ENCODE data around the gene FBXL2.
"Not testable (repeated sequence)": the region's sequence is repeated elsewhere in the genome, so short reads cannot be mapped to it uniquely, and the experiment has no call there.

FBXL2 gene

DNA sequence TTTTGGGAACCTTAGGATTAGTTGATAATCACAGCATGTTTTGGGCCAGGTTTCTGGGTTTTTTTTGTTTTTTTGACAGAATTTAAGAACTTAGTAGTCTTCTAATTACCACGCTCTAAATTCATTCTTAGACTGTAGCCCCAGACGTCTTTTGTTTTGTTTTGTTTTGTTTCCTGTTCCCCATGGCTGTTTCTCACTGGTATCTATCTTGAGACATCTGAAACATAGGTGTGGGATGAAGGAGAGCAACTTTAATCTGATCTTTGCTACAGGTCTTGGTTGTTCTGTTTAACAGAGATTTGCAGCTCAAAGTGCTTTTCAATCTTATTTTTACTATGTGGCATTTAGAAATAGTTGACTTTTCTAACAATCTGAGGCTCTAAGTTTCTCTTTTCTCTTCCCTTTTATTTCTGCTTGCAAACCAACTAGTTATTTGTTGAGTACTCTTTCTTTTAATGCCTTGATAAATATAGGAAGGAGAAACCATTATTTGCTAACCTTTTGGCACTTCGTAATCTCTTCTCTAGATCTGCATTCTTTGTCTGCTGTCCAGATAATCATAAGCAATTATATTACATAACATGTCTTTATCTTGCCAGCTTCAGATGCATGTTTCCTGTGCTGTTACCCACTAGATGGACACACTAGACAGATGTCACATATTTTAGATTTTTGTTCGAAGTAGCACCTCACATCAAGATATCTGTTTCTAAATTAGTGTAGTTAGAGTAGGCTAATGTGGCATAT lies 40.9 kb downstream of the FBXL2 start:
- no peak for DNase-seq

DNA sequence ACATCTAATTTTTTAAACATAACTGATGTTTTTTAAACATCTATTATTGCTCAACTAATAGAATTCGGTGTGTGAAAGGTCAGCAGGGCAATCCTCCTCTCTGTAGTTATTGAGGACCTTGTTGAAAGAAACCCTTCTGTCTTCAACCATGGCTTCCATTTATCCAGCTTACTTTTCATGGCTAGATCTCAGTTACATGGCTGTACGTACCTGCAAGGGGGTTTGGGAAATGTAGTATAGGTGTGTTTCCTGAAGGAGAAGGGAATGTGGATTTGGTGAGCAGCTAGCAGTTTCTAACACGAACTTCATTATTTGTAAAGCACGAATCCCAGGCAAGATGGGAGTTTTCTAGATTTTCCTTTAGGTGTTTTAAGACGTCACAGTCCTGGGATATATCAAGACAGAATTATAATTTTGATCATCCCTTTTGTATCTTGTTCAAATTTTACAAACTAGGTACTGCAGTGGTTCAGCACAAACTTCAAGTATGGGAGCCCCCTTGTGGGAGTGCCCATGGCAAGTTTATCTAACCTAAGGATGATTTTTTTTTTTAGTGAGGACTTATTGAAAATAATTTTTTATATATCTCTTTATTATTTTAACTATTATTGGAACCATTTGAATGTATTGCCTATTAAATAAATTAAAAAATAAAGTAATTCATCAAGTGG lies 41.6 kb downstream of the FBXL2 start:
- DNase-seq: no peak

DNA sequence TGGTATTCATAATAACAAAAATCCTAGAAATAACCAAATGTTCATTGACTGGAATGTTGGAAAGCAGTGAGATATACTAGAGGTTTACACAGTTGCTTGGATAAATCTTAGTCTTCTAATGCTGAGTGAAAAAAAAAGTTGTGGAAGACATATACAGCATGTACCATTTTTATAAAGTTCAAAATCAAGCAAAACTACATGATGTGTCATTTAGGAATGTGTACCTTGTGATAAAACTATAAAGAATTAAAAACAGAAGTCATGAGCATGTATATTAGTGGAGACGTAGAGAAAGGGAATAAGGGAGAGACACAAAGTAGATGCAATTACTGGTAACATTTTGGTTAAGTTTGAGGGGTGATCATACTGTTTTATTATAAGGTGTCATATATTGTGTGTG lies 45.2 kb downstream of the FBXL2 start:
- DNase-seq: no peak

DNA sequence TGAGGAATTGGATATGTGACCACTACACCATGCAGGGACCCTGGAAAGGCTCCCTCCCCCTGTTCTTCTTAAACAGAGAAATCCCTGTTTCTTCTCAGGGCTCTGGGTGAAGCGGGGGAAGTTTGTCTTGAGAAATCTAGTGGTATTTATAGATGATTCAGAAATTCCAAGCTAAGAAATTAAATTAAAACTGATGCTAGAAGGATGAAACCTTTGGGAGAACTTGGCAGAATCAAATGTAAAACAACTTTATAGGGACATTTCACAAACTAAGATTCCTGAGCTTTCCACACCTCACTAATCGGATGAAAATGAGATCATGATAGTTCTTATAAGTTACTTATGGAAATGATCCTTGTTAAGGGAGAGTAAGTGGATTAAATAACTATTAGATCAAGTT lies 54.2 kb downstream of the FBXL2 start:
- DNase-seq: no peak

DNA sequence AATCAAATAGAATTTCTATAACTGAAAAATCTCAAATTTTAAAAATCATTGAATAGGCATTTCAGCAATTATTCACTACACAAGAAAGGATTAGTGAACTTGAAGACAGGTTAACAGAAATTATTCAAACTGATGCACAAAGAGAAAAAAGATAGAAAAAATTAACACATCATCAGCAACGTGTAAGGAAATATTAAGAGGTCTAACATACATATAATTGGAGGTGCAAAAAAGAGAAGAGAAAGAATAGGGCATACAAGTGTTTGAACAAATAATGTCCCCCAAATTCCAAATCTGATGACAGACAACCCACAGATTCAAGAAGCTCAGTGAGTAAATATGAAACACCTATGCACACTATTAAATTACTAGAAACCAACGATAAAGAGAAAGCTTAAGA lies 57.1 kb downstream of the FBXL2 start:
- no peak for DNase-seq

DNA sequence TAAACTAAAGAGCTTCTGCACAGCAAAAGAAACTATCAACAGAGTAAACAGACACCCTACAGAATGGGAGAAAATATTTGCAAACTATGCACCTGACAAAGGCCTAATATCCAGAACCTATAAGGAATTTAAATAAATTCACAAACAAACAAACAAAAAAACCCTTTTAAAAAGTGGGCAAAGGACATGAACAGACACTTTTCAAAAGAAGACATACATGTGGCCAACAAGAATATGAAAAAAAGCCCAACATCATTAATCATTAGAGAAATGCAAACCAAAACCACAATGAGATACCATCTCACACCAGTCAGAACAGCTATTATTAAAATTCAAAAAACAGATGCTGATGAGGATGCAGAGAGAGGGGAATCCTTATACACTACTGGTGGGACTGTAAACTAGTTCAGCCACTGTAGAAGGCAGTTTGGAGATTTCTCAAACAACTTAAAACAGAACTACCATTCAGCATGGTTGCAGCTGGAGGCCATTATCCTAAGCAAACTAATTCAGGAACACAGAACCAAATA lies 61.8 kb downstream of the FBXL2 start:
- not testable (repeated sequence) for DNase-seq

DNA sequence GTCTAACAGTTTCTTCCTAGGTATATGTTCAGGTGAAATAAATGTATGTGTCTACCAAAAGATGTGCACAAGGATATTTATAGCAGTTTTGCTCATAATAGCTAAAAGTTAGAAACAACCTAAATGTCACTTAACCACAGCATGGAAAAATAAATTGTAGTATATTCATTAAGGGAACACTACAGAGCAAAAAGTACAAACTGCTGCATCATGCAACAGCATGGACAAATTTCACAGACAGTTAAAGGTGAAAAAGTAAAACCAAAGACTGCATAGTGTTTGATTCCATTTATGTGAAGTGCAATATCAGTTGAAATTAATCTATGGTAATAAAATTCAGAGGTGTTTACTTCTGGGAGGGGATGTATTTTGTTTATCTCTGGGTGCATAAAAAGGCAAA lies 62.5 kb downstream of the FBXL2 start:
- no peak for DNase-seq

DNA sequence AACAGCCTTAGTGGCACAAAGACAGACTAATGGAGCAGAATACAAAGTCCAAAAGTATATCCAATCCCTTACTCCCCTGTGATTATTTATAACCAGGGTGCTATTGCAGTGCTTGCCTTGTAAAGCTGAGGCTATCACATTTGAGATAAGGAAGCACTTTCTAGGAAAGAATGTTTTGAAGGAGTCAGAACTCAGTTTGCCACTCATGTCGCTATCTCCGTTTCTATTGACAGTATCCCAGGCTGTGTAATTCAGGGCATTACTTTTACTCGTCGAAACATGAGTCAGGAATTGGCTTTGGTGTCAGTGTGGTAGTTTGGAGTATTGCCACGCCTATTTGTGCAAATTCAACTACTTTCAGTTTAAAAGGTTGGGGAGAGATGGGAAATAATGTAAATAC lies 78.4 kb downstream of the FBXL2 start:
- no peak for DNase-seq

DNA sequence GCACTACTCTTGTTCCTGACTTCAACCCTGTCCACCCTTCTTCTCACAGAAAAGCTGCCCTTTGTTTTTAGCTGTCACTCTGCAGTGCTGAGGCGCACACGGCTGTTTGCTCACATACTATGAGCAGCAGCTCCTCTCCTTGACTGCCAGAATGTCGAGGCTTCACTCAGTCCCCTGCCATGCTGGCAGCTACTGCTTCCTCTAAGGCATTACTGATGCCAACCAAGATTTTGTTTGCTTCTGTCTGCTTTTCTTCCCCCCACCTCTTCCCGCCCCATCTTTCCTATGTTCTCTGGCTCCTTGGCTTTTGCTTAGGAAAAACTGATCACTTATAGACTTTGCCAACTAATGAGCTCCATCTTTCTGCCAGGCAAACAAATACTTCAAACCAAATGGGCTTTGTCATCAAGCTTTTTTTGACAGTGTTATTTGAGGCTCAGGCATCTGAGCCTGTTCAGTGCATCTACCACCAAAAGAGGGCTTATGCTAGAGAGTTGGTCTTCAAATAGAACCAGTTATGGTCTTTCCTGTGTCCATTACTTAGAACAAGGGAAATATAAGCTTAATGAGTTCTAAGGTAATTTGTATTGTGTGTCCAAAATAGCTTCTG lies 81.0 kb downstream of the FBXL2 start:
- no peak for DNase-seq

DNA sequence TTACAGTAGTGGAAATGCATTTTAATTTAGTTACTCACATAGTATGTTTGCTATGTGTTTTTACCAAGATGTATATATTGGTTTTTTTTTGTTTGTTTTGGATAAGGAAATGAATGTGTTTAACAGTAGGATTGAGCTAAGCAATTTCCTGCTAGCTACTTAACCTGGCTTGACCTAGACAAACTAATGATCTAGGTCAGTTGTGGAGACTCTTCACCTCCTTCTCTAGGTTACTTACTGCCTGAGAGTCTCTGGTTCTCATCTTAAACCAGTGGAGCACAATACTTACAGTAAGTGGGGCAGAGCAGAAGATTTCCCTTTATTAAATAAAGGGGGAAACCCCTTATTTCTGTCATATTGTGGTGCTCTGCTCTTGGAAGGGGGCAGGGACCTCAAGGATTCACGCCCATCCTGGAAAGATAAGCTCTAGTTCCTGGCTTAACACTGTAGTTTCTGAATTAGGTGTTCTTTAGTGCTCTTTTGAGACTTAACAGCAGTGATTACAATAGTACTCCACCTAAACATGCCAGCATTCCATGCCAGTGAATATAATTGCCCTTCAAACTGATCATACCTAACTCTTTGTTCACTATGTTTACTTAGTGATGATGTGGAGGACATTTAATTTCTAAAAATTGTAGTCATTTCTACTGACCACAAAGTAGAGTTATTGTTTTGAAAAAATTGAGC lies 83.0 kb downstream of the FBXL2 start:
- no peak for DNase-seq

DNA sequence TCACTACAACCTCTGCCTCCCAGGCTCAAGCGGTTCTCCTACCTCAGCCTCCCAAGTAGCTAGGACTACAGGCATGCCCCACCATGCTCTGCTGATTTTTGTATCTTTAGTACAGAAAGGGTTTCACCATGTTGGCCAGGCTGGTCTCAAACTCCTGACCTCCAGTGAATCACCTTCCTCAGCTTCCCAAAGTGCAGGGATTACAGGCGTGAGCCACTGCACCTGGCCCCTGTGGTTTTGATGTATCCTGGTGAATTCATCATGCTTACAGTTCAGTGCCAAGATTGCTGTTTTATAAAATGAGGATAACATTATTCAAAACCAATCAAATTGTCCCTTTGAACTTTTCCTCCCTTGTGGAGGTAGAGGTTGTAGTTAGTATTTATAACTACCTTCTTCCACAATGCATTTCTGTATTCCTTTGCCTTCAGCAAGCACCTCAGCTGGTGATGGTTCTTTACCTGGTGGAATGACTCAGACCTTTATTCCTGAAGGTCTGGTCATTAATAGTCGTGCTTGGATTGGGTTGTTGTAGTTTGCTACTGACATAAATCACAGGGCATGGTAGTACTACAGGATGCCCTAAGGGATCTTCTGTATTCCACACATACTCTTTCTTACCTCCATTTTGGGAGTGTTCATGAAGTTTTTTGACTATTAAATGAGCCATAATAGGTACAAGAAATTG lies 86.0 kb downstream of the FBXL2 start:
- no peak for DNase-seq

DNA sequence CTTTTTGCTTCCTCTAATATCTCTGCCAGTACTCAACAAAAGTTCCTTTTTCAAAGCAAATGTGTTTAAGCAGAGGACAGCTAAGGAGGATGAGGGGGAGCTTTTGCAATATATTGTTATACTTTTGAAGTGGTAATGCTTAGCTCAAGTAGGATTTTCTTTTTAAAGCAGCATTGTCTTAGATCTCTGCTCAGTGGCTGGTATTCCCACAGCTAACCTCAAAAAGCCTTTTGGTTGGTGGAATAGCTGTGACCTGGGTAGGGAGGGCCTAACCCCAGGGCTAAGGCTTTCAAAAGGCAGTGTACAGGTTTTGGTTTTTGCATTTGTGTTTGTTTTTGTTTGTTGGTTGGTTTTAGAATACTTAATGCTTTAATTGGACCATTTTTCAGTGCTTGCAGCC lies 86.8 kb downstream of the FBXL2 start:
- no peak for DNase-seq

DNA sequence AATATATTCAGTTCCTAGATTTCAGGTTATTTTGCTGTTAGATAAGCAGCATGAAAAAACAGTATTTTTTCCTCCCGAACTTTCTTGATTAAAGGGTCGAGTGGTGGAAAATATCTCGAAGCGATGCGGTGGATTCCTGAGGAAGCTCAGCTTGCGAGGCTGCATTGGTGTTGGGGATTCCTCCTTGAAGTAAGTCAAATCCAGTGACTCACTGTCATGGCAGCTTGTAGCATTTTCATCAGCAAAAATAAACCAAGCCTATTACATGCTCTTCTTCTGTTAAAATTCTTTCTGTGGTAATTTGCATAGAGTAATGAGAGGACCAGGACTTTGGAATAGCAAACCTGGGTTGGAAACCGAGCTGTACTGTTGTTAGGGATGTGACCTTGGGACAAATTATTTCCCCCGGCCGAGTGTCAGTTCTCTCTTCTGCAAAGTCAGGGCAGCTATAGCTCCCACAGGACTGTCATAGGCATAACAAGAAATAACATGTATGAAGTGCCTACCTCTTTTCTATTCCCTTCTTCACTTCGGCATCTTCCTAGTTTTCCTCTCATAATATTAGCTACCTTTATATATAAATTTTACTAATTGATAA lies 87.4 kb downstream of the FBXL2 start:
- DNase-seq: no peak

DNA sequence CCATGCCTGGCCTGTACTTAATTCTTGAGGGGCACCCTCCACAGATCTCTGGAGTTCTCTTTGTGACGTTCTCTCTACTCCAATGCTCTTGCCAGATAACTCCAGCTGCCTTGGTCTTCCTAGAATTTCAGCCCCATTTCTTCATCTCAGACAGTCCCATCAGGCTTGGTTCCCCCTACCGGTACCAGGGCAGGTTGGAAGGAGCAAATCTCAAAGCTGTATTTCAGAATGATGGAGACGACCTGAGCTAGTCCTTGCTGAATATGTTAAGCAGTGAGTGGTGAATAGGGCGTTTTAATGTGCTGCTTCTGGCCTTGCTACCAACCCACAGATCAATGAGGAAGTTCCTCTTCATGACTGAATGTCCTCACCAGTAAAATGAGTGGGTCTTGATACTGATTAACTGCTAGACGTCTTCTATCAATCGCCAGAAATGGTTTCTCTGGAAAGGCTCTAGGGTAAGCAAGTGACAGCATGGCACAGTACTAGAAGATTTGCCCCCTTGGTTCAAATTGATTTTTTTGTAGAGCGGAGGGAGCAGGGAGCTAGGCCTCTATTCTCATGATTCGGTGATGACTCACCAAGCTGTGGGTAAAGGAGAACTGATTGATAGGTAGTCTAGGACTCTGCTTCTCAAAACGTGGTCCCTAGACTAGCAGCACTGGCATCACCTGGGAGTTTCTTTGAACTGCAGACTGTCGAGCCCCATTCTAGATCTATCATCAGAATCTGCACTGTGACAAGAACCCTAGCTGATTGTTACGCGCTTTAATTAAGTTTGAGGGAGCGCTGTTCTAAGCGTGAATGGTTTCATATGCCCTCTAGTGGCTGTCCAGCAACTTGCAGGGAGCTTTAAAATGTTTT lies 95.2 kb downstream of the FBXL2 start:
- DNase-seq: peak; percentile 48

DNA sequence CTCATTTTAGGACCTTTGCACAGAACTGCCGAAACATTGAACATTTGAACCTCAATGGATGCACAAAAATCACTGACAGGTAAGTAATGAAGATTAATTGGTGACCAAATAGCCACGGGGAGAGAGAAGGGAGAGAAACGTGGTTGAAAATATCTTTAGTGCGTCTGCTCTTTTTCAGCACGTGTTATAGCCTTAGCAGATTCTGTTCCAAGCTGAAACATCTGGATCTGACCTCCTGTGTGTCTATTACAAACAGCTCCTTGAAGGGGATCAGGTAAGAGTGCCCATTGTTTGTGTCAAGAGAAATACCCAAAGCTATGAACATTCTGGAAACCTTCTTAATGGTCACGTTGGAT lies 95.8 kb downstream of the FBXL2 start:
- no peak for DNase-seq

DNA sequence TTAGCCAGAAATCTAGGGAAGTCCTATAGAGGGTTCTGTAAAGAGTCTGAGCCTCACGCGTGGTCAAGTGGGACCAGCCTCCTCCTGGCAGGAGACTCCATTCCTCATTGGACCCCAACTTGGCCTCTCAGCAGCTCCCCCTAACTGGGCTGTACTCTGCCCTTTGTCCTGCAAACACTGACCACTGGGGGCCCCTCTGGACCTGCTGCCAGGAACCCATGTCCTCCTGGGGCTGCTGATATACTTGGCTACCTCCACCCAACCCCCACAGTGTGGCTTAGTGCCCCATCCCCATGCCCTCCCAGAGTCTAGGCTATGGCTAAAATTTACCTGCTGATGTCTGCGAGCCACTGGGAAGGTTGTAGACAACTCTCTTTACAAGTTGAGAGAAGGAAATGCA lies 100.2 kb downstream of the FBXL2 start:
- no peak for DNase-seq

DNA sequence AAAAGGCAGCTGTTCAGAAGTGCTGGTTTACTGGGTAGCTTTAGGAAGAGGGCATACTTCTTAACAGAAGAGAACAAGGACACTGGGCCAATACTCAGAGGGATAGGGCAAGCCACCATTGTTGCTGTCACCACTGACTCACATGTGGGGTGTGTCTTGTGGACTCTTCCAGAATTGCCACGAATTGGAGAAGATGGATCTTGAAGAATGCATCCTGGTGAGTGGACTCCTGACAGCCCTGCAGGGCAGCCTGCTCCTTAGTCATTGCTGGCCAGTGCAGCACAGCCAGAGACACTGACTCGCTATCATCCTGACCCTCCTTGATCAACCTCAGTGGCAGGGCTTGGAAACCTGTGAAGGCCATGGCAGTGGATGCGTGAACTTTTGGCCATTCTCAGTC lies 100.7 kb downstream of the FBXL2 start:
- DNase-seq: no peak

DNA sequence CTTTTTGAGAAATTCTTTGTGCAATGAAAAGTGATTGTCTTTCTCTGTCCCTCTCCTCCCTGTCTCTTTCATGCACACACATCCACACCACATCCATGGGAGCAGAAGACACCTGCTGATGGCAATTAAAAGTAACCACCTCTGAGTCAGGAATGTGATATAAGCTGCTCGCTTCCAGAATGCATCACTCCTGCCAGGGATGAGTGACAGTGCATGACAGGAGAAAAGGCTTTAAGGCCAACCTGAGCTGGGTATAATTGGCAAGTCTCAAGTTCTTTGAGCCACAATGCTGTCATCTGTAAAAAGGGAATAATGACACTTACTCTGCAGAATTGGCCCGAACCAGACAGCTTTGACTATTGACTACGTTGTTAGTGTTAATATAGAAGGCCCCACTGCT lies 103.4 kb downstream of the FBXL2 start:
- DNase-seq: no peak

DNA sequence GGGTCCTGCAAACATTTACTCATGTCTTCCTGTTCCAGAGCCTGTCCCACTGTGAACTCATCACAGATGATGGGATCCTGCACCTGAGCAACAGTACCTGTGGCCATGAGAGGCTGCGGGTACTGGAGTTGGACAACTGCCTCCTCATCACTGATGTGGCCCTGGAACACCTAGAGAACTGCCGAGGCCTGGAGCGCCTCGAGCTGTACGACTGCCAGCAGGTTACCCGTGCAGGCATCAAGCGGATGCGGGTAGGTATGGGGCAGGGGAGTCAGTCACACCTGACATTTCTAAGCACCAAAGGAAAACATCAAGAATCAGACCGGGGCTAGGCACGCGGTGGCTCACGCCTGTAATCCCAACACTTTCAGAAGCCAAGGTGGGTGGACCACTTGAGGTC lies 106.7 kb downstream of the FBXL2 start:
- DNase-seq: no peak

DNA sequence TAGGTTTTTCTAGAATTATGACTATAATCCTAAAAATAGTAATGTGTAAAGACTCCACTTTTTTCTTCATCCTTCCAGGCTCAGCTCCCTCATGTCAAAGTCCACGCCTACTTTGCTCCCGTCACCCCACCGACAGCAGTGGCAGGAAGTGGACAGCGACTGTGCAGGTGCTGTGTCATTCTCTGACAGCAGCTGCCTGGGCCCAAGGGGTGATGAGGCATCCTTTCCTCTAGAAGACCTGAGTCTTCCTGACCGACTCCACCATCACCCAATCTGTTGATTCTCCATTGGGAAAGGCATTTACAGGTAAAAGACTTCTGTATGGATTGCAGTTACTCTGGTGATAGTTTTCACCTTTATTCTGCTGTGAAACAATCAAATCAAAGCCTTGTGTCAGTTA lies 108.2 kb downstream of the FBXL2 start:
- peak; percentile 27 for DNase-seq

DNA sequence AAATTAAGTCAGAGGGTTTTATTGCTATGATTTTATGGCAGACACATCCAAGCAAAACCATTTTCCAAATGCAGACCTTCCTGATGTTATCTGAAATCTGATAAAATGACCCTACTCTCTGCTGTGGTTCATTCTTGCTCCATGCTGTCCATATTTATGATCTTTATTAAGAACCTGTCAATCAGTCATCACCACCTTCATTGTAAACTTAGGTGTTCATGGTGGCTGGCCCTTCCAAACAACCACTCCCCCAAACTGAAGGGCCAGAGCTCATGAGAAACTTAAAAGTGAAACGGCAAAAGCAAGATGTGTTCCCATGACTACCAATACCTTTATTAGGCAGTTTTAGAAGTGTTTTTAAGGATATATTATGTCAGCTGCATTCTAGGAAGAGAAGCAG lies 109.4 kb downstream of the FBXL2 start:
- no peak for DNase-seq
